HFFc6 (cell line): ENCODE results near the gene FLCN. TPM values are rescaled to one million over a fixed set of nuclear protein-coding genes. Genes with fewer than 3 reads are reported as not detected.
A peak's percentile ranks its signal among the peaks of the same experiment; 100 is the strongest.

ENCODE experiments used
- DNase-seq: peaks from one replicate; pipeline ENCODE4 v3.0.0-alpha.2; 2018
- H3K27ac Mint-ChIP-seq: 2 replicates; pipeline ENCODE4 v1.8.0; 2020; ENCODE audit warnings: mild to moderate bottlenecking, mixed read lengths
- H3K27me3 Mint-ChIP-seq: 2 replicates; pipeline ENCODE4 v1.8.0; 2021; ENCODE audit warnings: mild to moderate bottlenecking, moderate library complexity, mixed read lengths; ENCODE audit not compliant: insufficient read depth
- H3K36me3 Mint-ChIP-seq: 2 replicates; pipeline ENCODE4 v1.8.0; 2021; ENCODE audit warnings: low read depth, mixed read lengths
- H3K4me1 Mint-ChIP-seq: 2 replicates; pipeline ENCODE4 v1.8.0; 2020; ENCODE audit warnings: low read depth, mixed read lengths
- H3K4me3 Mint-ChIP-seq: 2 replicates; pipeline ENCODE4 v1.8.0; 2020; ENCODE audit warnings: mild to moderate bottlenecking, moderate library complexity, mixed read lengths
- H3K9me3 Mint-ChIP-seq: 2 replicates; pipeline ENCODE4 v1.8.0; 2020; ENCODE audit warnings: mild to moderate bottlenecking, mixed read lengths
- CTCF ChIP-seq: fragments of 200-600 bp; sonication (generic); IDR thresholded peaks from 2 replicates; pipeline ENCODE4 v1.5.0; 2021; ENCODE audit warnings: antibody characterized with exemption, mild to moderate bottlenecking
- total RNA-seq, 6 experiments: library from RNA; stranded (reverse); fragmentation: NEBNext Ultra II Directional; extraction: Animal tissue kit (Norgen Biotek cat#: 25700); gene quantifications; 2 replicates in 1 of 6; 3 replicates in 5 of 6; pipeline ENCODE4 v1.2.3, GENCODE V29; 2021

Gene FLCN
- total RNA-seq, 6 experiments from 2014 or later, result 15.8 to 19.2 (median 17.3) TPM

- TF ChIP-seq CTCF, result no peak
- Mint-ChIP-seq H3K27me3 (peaks cover 10% of the 10 kb centered on the region), H3K27ac (no peak overlapping the region), H3K9me3 (no peaks in the 10 kb centered on the region), H3K4me1 (no peaks in the 10 kb centered on the region), H3K36me3 (peaks cover 18% of the 10 kb centered on the region), H3K4me3 (no peak overlapping the region)
- DNase-seq, result no peak
Measured at GRCh38 chr17:17172990-17173389, 64.0 kb downstream of the FLCN start.

GRCh38 chr17:17172001-17172939, 64.7 kb downstream of the FLCN start:
- H3K4me3 Mint-ChIP-seq, result no peak overlapping the region
- TF ChIP-seq CTCF, result no peak
- peaks cover 11% of the 10 kb centered on the region for H3K36me3 Mint-ChIP-seq
- peaks cover 10% of the 10 kb centered on the region for H3K27me3 Mint-ChIP-seq
- no peaks in the 10 kb centered on the region for H3K4me1 Mint-ChIP-seq
- no peak for DNase-seq
- H3K27ac Mint-ChIP-seq, result no peak overlapping the region
- no peaks in the 10 kb centered on the region for H3K9me3 Mint-ChIP-seq

GRCh38 chr17:17171186-17171585, 65.8 kb downstream of the FLCN start:
- Mint-ChIP-seq H3K4me3 (no peak overlapping the region), H3K27ac (peak overlapping the region; percentile 2; the same call in 1 of the 2 replicates), H3K36me3 (peaks cover 8% of the 10 kb centered on the region), H3K27me3 (peaks cover 10% of the 10 kb centered on the region), H3K4me1 (no peaks in the 10 kb centered on the region), H3K9me3 (no peaks in the 10 kb centered on the region)
- no peak for DNase-seq
- TF ChIP-seq CTCF, result no peak

- no peak for DNase-seq
- peaks cover 10% of the 10 kb centered on the region for H3K27me3 Mint-ChIP-seq
- H3K4me1 Mint-ChIP-seq, result no peaks in the 10 kb centered on the region
- no peak overlapping the region for H3K4me3 Mint-ChIP-seq
- no peak overlapping the region for H3K27ac Mint-ChIP-seq
- no peak for TF ChIP-seq CTCF
- no peaks in the 10 kb centered on the region for H3K9me3 Mint-ChIP-seq
- peaks cover 5% of the 10 kb centered on the region; the same call in 1 of the 2 replicates for H3K36me3 Mint-ChIP-seq
Measured at GRCh38 chr17:17170346-17170985, 66.5 kb downstream of the FLCN start.

- Mint-ChIP-seq H3K36me3 (peaks cover 12% of the 10 kb centered on the region), H3K27ac (no peak overlapping the region), H3K9me3 (no peaks in the 10 kb centered on the region), H3K4me1 (no peaks in the 10 kb centered on the region), H3K4me3 (no peak overlapping the region), H3K27me3 (peaks cover 10% of the 10 kb centered on the region)
- no peak for TF ChIP-seq CTCF
- no peak for DNase-seq
Measured at GRCh38 chr17:17169396-17169795, 67.6 kb downstream of the FLCN start.
